GM23338 (cell line): ENCODE data around the gene KIAA0753. TPM values are rescaled to one million over a fixed set of nuclear protein-coding genes. Genes with fewer than 3 reads are reported as not detected.

Source experiments
- ATAC-seq: fragments of 200-7000 bp; cut with Tn5 transposase; 3 replicates; pipeline ENCODE4 v1.9.1; 2020
- DNase-seq: peaks from one replicate; pipeline ENCODE4 v3.0.0-alpha.2; 2015; ENCODE audit warnings: low spot score
- H2AFZ ChIP-seq: fragments of 200-600 bp; sonication (generic); 2 replicates; pipeline ENCODE4 v1.8.0; 2016; ENCODE audit warnings: antibody characterized with exemption, mild to moderate bottlenecking, moderate library complexity
- H3F3A ChIP-seq: fragments of 200-600 bp; sonication (generic); replicated peaks from 2 replicates; pipeline ENCODE4 v1.8.0; 2017; ENCODE audit warnings: antibody characterized with exemption, mixed run types, low read depth
- H3K27ac ChIP-seq: fragments of 200-600 bp; sonication (generic); 2 replicates; pipeline ENCODE4 v1.6.1; 2016; ENCODE audit warnings: low read depth
- H3K27me3 ChIP-seq: fragments of 200-600 bp; sonication (generic); 2 replicates; pipeline ENCODE4 v1.8.0; 2016; ENCODE audit warnings: mild to moderate bottlenecking, mixed run types, moderate library complexity; ENCODE audit not compliant: insufficient read depth
- H3K36me3 ChIP-seq: fragments of 200-600 bp; sonication (generic); 2 replicates; pipeline ENCODE4 v1.8.0; 2016; ENCODE audit warnings: mild to moderate bottlenecking; ENCODE audit not compliant: insufficient read depth
- H3K4me1 ChIP-seq: fragments of 200-600 bp; sonication (generic); 2 replicates; pipeline ENCODE4 v1.8.0; 2016; ENCODE audit warnings: mild to moderate bottlenecking, moderate library complexity; ENCODE audit not compliant: insufficient read depth
- H3K4me2 ChIP-seq: fragments of 200-600 bp; sonication (generic); 2 replicates; pipeline ENCODE4 v1.7.1; 2017; ENCODE audit warnings: mixed run types
- H3K4me3 ChIP-seq: fragments of 200-600 bp; sonication (generic); 2 replicates; pipeline ENCODE4 v1.6.1; 2016; ENCODE audit warnings: mixed run types
- H3K79me2 ChIP-seq: fragments of 200-600 bp; sonication (generic); replicated peaks from 2 replicates; pipeline ENCODE4 v1.8.0; 2017; ENCODE audit warnings: mild to moderate bottlenecking; ENCODE audit not compliant: insufficient read depth
- H3K9me2 ChIP-seq: fragments of 200-600 bp; sonication (generic); 2 replicates; pipeline ENCODE4 v1.8.0; 2017; ENCODE audit not compliant: insufficient read depth
- H4K20me1 ChIP-seq: fragments of 200-600 bp; sonication (generic); replicated peaks from 2 replicates; pipeline ENCODE4 v1.8.0; 2017; ENCODE audit warnings: mild to moderate bottlenecking; ENCODE audit not compliant: insufficient read depth
- H3K27ac Mint-ChIP-seq: 2 replicates; pipeline ENCODE4 v1.8.0; 2020; ENCODE audit warnings: inconsistent platforms, mild to moderate bottlenecking, moderate library complexity, mixed read lengths
- H3K27me3 Mint-ChIP-seq: 3 replicates; pipeline ENCODE4 v1.8.0; 2022; ENCODE audit warnings: low read depth, mild to moderate bottlenecking, moderate library complexity, mixed read lengths, inconsistent platforms; ENCODE audit not compliant: insufficient read depth, poor library complexity
- H3K36me3 Mint-ChIP-seq: 3 replicates; pipeline ENCODE4 v1.8.0; 2021; ENCODE audit warnings: low read depth, mild to moderate bottlenecking, inconsistent platforms, moderate library complexity, mixed read lengths
- H3K4me1 Mint-ChIP-seq: 3 replicates; pipeline ENCODE4 v1.8.0; 2020; ENCODE audit warnings: mild to moderate bottlenecking, inconsistent platforms, mixed read lengths
- H3K4me3 Mint-ChIP-seq: 3 replicates; pipeline ENCODE4 v1.8.0; 2021; ENCODE audit warnings: moderate library complexity, mild to moderate bottlenecking, inconsistent platforms, mixed read lengths
- H3K9me3 Mint-ChIP-seq: 3 replicates; pipeline ENCODE4 v1.8.0; 2020; ENCODE audit warnings: moderate library complexity, mild to moderate bottlenecking, inconsistent platforms, mixed read lengths
- CREB1 ChIP-seq: fragments of 250-450 bp; sonication (Bioruptor Pico); IDR thresholded peaks from 2 replicates; pipeline ENCODE4 v1.5.0; 2020; ENCODE audit warnings: low read depth, mild to moderate bottlenecking, moderate library complexity
- EZH2 ChIP-seq: fragments of 200-600 bp; sonication (generic); IDR thresholded peaks from one replicate; pipeline ENCODE4 v1.8.0; 2017; ENCODE audit warnings: antibody characterized with exemption, mild to moderate bottlenecking, low read depth; ENCODE audit not compliant: unreplicated experiment
- EZH2phosphoT487 ChIP-seq: fragments of 200-600 bp; sonication (generic); IDR thresholded peaks from one replicate; pipeline ENCODE4 v1.8.1; 2018; ENCODE audit warnings: antibody characterized with exemption; ENCODE audit not compliant: unreplicated experiment
- JUNB ChIP-seq: IDR thresholded peaks from one replicate; pipeline ENCODE4 v1.6.1; 2016; ENCODE audit warnings: antibody characterized with exemption; ENCODE audit not compliant: unreplicated experiment
- NANOG ChIP-seq: IDR thresholded peaks from 2 replicates; pipeline ENCODE4 v1.6.1; 2016; ENCODE audit warnings: antibody characterized with exemption, borderline replicate concordance
- STAT1 ChIP-seq: IDR thresholded peaks from one replicate; pipeline ENCODE4 v1.6.1; 2016; ENCODE audit warnings: antibody characterized with exemption; ENCODE audit not compliant: unreplicated experiment
- ZNF114 ChIP-seq: fragments of 250-450 bp; sonication (Bioruptor Pico); IDR thresholded peaks from 2 replicates; pipeline ENCODE4 v1.5.0; 2020; ENCODE audit warnings: mild to moderate bottlenecking, moderate library complexity
- ZNF331 ChIP-seq: fragments of 250-450 bp; sonication (Bioruptor Pico); IDR thresholded peaks from 2 replicates; pipeline ENCODE4 v1.5.0; 2020; ENCODE audit warnings: low read depth, mild to moderate bottlenecking, moderate library complexity
- polyA plus RNA-seq: library from polyadenylated mRNA; unstranded; fragments of >200 nt; fragmentation: Nextera tagmentation; extraction: Ambion mirVana; gene quantifications from 2 replicates; pipeline ENCODE4 v1.2.1, GENCODE V29; 2016
- total RNA-seq: library from RNA; depleted of rRNA; stranded (reverse); fragments of >200 nt; shearing (Covaris generic); gene quantifications from 2 replicates; pipeline ENCODE4 v1.2.3, GENCODE V29; 2014
- TF ChIP-seq, protein P1 (sequence below): fragments of 250-450 bp; sonication (Bioruptor Pico); IDR thresholded peaks from 2 replicates; pipeline ENCODE4 v1.5.0; 2020; ENCODE audit warnings: mild to moderate bottlenecking, moderate library complexity
- TF ChIP-seq, protein P2 (sequence below): IDR thresholded peaks from 2 replicates; pipeline ENCODE4 v1.6.1; 2016; ENCODE audit warnings: antibody characterized with exemption
- TF ChIP-seq, protein P3 (sequence below): IDR thresholded peaks from one replicate; pipeline ENCODE4 v1.6.1; 2018; ENCODE audit warnings: antibody characterized with exemption; ENCODE audit not compliant: unreplicated experiment

Gene KIAA0753
- total and polyA plus RNA-seq, 2 experiments from 2014 or later: 6.0 to 27.8 TPM

DNA sequence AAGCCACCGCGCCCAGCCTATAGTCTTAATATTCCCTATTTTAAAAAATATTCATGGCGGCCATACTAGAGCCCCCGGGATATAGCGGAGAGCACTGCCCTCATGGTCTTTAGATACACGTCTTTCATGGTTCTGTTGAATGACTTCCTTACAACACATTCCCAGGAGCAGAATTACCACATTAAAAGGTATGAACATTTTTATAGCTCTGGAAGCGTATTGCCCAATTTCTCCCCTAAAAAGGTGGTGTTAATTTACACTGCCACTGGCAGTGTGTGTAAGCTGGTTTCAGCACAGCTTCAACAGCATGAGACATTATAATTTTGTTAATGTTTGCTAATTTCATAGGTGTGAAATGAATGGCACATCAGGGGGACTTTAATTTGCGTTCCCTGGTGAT lies 30.1 kb upstream of the KIAA0753 start (continued):
- TF ChIP-seq, protein P1, sequence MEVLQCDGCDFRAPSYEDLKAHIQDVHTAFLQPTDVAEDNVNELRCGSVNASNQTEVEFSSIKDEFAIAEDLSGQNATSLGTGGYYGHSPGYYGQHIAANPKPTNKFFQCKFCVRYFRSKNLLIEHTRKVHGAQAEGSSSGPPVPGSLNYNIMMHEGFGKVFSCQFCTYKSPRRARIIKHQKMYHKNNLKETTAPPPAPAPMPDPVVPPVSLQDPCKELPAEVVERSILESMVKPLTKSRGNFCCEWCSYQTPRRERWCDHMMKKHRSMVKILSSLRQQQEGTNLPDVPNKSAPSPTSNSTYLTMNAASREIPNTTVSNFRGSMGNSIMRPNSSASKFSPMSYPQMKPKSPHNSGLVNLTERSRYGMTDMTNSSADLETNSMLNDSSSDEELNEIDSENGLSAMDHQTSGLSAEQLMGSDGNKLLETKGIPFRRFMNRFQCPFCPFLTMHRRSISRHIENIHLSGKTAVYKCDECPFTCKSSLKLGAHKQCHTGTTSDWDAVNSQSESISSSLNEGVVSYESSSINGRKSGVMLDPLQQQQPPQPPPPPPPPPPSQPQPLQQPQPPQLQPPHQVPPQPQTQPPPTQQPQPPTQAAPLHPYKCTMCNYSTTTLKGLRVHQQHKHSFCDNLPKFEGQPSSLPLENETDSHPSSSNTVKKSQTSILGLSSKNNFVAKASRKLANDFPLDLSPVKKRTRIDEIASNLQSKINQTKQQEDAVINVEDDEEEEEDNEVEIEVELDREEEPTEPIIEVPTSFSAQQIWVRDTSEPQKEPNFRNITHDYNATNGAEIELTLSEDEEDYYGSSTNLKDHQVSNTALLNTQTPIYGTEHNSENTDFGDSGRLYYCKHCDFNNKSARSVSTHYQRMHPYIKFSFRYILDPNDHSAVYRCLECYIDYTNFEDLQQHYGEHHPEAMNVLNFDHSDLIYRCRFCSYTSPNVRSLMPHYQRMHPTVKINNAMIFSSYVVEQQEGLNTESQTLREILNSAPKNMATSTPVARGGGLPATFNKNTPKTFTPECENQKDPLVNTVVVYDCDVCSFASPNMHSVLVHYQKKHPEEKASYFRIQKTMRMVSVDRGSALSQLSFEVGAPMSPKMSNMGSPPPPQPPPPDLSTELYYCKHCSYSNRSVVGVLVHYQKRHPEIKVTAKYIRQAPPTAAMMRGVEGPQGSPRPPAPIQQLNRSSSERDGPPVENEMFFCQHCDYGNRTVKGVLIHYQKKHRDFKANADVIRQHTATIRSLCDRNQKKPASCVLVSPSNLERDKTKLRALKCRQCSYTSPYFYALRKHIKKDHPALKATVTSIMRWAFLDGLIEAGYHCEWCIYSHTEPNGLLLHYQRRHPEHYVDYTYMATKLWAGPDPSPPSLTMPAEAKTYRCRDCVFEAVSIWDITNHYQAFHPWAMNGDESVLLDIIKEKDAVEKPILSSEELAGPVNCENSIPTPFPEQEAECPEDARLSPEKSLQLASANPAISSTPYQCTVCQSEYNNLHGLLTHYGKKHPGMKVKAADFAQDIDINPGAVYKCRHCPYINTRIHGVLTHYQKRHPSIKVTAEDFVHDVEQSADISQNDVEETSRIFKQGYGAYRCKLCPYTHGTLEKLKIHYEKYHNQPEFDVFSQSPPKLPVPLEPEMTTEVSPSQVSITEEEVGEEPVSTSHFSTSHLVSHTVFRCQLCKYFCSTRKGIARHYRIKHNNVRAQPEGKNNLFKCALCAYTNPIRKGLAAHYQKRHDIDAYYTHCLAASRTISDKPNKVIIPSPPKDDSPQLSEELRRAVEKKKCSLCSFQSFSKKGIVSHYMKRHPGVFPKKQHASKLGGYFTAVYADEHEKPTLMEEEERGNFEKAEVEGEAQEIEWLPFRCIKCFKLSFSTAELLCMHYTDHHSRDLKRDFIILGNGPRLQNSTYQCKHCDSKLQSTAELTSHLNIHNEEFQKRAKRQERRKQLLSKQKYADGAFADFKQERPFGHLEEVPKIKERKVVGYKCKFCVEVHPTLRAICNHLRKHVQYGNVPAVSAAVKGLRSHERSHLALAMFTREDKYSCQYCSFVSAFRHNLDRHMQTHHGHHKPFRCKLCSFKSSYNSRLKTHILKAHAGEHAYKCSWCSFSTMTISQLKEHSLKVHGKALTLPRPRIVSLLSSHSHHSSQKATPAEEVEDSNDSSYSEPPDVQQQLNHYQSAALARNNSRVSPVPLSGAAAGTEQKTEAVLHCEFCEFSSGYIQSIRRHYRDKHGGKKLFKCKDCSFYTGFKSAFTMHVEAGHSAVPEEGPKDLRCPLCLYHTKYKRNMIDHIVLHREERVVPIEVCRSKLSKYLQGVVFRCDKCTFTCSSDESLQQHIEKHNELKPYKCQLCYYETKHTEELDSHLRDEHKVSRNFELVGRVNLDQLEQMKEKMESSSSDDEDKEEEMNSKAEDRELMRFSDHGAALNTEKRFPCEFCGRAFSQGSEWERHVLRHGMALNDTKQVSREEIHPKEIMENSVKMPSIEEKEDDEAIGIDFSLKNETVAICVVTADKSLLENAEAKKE (CRISPR knock-in tag): no peak
- no peak for TF ChIP-seq NANOG
- no peak for TF ChIP-seq JUNB

- Histone ChIP-seq H3K36me3 (no peaks in the 10 kb centered on the region), H3F3A (no peaks in the 10 kb centered on the region), H4K20me1 (peaks cover 7% of the 10 kb centered on the region; the same call in 1 of the 2 replicates), H2AFZ (no peak overlapping the region), H3K4me2 (no peak overlapping the region), H3K4me3 (no peak overlapping the region), H3K9me2 (no peaks in the 10 kb centered on the region), H3K27ac (no peak overlapping the region), H3K4me1 (no peaks in the 10 kb centered on the region), H3K79me2 (no peaks in the 10 kb centered on the region), H3K27me3 (peaks cover 12% of the 10 kb centered on the region)
- Mint-ChIP-seq H3K27ac (no peak overlapping the region), H3K9me3 (no peaks in the 10 kb centered on the region), H3K36me3 (no peaks in the 10 kb centered on the region), H3K27me3 (peaks cover 16% of the 10 kb centered on the region), H3K4me1 (peaks cover 8% of the 10 kb centered on the region; the same call in 2 of the 3 replicates), H3K4me3 (no peak overlapping the region)
- no peak for DNase-seq
- no peak for ATAC-seq
- no peak for TF ChIP-seq JUNB
- no peak for TF ChIP-seq ZNF331
- TF ChIP-seq, protein P2, sequence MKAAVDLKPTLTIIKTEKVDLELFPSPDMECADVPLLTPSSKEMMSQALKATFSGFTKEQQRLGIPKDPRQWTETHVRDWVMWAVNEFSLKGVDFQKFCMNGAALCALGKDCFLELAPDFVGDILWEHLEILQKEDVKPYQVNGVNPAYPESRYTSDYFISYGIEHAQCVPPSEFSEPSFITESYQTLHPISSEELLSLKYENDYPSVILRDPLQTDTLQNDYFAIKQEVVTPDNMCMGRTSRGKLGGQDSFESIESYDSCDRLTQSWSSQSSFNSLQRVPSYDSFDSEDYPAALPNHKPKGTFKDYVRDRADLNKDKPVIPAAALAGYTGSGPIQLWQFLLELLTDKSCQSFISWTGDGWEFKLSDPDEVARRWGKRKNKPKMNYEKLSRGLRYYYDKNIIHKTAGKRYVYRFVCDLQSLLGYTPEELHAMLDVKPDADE: no peak
- TF ChIP-seq ZNF114: no peak
- TF ChIP-seq, protein P3, sequence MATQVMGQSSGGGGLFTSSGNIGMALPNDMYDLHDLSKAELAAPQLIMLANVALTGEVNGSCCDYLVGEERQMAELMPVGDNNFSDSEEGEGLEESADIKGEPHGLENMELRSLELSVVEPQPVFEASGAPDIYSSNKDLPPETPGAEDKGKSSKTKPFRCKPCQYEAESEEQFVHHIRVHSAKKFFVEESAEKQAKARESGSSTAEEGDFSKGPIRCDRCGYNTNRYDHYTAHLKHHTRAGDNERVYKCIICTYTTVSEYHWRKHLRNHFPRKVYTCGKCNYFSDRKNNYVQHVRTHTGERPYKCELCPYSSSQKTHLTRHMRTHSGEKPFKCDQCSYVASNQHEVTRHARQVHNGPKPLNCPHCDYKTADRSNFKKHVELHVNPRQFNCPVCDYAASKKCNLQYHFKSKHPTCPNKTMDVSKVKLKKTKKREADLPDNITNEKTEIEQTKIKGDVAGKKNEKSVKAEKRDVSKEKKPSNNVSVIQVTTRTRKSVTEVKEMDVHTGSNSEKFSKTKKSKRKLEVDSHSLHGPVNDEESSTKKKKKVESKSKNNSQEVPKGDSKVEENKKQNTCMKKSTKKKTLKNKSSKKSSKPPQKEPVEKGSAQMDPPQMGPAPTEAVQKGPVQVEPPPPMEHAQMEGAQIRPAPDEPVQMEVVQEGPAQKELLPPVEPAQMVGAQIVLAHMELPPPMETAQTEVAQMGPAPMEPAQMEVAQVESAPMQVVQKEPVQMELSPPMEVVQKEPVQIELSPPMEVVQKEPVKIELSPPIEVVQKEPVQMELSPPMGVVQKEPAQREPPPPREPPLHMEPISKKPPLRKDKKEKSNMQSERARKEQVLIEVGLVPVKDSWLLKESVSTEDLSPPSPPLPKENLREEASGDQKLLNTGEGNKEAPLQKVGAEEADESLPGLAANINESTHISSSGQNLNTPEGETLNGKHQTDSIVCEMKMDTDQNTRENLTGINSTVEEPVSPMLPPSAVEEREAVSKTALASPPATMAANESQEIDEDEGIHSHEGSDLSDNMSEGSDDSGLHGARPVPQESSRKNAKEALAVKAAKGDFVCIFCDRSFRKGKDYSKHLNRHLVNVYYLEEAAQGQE: no peak
- no peak for TF ChIP-seq EZH2phosphoT487
- no peak for TF ChIP-seq CREB1 (CRISPR knock-in tag)
- no peak for TF ChIP-seq EZH2
- no peak for TF ChIP-seq STAT1
- no peak for TF ChIP-seq NANOG
Measured at GRCh38 chr17:6669479-6670212, 29.1 kb upstream of the KIAA0753 start.
